Liver (tissue), 1 donor: ENCODE data around the gene PNLIPRP3.

Source experiments
- REST ChIP-seq: IDR thresholded peaks from 2 replicates; pipeline ENCODE4 v1.6.1; 2016; ENCODE audit warnings: antibody characterized with exemption, mild to moderate bottlenecking
- YY1 ChIP-seq: IDR thresholded peaks from 2 replicates; pipeline ENCODE4 v1.6.1; 2016; ENCODE audit warnings: antibody characterized with exemption, mild to moderate bottlenecking

- TF ChIP-seq REST (no peak), YY1 (no peak)
Observed at GRCh38 chr10:116490028-116490662, 62.5 kb downstream of the PNLIPRP3 start.
